Upper lobe of right lung (tissue), 1 donor: Measurements from ENCODE around the gene DHRS13. TPM values are rescaled to one million over a fixed set of nuclear protein-coding genes. Genes with fewer than 3 reads are reported as not detected.

ENCODE experiments used
- ATAC-seq: fragments of 200-7000 bp; cut with Tn5 transposase; one replicate; pipeline ENCODE4 v1.9.1; 2020; ENCODE audit warnings: mild to moderate bottlenecking, moderate library complexity
- DNase-seq: peaks from one replicate; pipeline ENCODE4 v3.0.0-alpha.2; 2020
- H3K27ac ChIP-seq: fragments of 200-600 bp; one replicate; pipeline ENCODE4 v1.8.0; 2022
- H3K27me3 ChIP-seq: fragments of 200-600 bp; one replicate; pipeline ENCODE4 v1.8.0; 2022; ENCODE audit warnings: mild to moderate bottlenecking
- H3K36me3 ChIP-seq: fragments of 200-600 bp; one replicate; pipeline ENCODE4 v1.8.0; 2022
- H3K4me1 ChIP-seq: fragments of 200-600 bp; one replicate; pipeline ENCODE4 v1.8.0; 2022
- H3K4me3 ChIP-seq: fragments of 200-600 bp; one replicate; pipeline ENCODE4 v1.8.0; 2022; ENCODE audit warnings: mild to moderate bottlenecking
- H3K9me3 ChIP-seq: fragments of 200-600 bp; one replicate; pipeline ENCODE4 v1.8.0; 2022
- intact Hi-C: fragments of 100-400 bp; cut with DNase I; formaldehyde crosslinking; loops from one replicate; pipeline ENCODE4 v1.11.0; 2022
- total RNA-seq: library from RNA; stranded (reverse); fragmentation: NEBNext Ultra II Directional; extraction: Animal tissue kit (Norgen Biotek cat#: 25700); gene quantifications from one replicate; pipeline ENCODE4 v1.2.1, GENCODE V29; 2021
- TF ChIP-seq, protein P1 (sequence below): fragments of 200-600 bp; IDR thresholded peaks from one replicate; pipeline ENCODE4 v1.8.0; 2022; ENCODE audit warnings: antibody characterized with exemption
- donor health status: DM: no; HTN: yes; CAD: no; lungs with severe emphysema.

DHRS13 gene
- total RNA-seq, 1 donor from 2014 or later: 12.8 TPM

DNA sequence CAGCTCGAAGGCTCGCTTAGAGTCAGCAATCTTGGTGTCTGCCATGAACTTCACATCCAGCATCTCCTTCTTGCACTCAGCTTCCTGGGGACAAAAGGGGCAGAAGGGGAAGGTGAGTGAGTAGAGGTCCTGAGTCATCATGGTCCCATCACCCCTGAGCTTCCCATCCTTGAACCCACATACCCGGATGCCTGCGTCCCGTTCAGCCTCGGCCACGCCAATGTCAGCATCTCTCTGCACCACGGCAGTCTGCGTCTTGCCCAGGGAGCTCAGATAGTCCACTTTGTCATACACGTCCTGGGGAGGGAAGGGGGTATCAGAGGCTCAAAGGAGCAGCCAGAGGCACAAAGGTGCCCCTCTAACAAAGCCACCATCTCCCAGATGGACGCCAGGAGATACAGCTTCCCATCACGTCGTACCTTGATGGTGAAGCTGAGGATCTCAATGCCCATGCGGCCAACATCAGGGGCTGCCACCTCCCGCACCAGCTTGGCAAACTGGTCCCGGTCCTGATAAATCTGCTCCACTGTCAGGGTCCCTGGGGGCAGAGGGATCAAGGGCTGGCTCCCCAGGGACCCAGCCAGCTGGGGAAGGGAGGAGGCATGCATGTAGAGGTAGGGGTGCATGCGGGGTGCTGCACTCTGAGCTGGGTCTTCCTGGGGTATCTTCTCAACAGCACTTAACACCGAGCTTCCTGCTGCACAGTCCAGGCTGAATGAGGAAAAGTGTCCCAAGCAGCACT is 20.6 kb downstream of the DHRS13 start:
- no peaks in the 10 kb centered on the region for H3K9me3 ChIP-seq
- TF ChIP-seq, protein P1, sequence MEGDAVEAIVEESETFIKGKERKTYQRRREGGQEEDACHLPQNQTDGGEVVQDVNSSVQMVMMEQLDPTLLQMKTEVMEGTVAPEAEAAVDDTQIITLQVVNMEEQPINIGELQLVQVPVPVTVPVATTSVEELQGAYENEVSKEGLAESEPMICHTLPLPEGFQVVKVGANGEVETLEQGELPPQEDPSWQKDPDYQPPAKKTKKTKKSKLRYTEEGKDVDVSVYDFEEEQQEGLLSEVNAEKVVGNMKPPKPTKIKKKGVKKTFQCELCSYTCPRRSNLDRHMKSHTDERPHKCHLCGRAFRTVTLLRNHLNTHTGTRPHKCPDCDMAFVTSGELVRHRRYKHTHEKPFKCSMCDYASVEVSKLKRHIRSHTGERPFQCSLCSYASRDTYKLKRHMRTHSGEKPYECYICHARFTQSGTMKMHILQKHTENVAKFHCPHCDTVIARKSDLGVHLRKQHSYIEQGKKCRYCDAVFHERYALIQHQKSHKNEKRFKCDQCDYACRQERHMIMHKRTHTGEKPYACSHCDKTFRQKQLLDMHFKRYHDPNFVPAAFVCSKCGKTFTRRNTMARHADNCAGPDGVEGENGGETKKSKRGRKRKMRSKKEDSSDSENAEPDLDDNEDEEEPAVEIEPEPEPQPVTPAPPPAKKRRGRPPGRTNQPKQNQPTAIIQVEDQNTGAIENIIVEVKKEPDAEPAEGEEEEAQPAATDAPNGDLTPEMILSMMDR: no peak
- H3K4me3 ChIP-seq: no peak overlapping the region
- DNase-seq (no peak), ATAC-seq (no peak)
- no peaks in the 10 kb centered on the region for H3K4me1 ChIP-seq
- H3K27me3 ChIP-seq: no peaks in the 10 kb centered on the region
- no peak overlapping the region for H3K27ac ChIP-seq
- H3K36me3 ChIP-seq: peaks cover 91% of the 10 kb centered on the region
- intact Hi-C loops: no loop called here

DNA sequence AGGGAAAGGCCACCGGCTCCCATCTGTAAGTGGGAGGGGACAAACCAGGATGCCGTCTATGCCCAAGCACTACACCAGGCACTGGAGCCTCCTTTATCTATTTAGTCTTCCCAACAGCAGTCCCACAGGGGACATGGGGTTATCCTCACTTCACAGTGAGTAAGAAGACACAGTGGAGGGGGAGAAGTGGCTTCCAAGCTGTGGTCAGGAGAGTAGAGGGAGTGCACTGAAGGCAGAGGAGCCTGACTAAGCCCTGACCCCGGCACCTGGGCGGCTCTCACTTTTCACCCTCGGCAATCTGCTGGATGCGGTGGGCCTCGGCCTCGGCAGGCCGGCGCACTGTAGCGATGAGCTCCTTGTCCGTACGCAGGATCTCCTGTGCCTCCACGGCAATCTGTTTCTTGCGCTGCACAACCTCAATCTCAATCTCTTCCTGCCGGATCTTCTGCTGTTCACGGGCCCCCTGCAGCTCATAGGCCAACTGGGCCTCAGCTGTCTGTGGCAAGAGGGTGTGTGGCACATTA is 21.3 kb downstream of the DHRS13 start:
- no peak overlapping the region for H3K27ac ChIP-seq
- no peaks in the 10 kb centered on the region for H3K27me3 ChIP-seq
- H3K4me1 ChIP-seq: no peaks in the 10 kb centered on the region
- no peaks in the 10 kb centered on the region for H3K9me3 ChIP-seq
- no peak overlapping the region for H3K4me3 ChIP-seq
- intact Hi-C loops: no loop called here
- DNase-seq: no peak
- H3K36me3 ChIP-seq: peaks cover 87% of the 10 kb centered on the region
- no peak for ATAC-seq
- TF ChIP-seq, protein P1: no peak

DNA sequence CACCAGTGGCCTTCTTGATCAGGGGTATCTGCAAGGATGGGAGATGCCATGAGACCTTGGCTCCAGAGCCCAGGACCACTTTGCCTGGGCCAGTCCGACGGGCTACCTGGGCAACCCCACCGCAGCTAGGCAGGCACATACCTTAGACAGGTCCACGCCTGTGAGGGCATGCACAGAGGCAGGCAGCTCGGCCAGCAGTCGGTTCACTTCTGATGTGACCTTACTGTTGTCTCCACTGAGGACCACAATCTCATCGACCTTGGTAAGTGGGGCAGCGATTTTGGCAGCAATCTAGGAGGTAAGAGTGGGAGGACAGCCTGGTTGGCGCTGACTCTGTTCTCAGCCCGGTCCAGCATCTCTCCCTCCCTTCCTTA is 22.3 kb downstream of the DHRS13 start:
- no peak overlapping the region for H3K4me3 ChIP-seq
- ATAC-seq: no peak
- no peak overlapping the region for H3K27ac ChIP-seq
- TF ChIP-seq, protein P1: no peak
- no peaks in the 10 kb centered on the region for H3K4me1 ChIP-seq
- no peaks in the 10 kb centered on the region for H3K27me3 ChIP-seq
- H3K9me3 ChIP-seq: no peaks in the 10 kb centered on the region
- intact Hi-C loops: no loop called here
- H3K36me3 ChIP-seq: peaks cover 77% of the 10 kb centered on the region
- DNase-seq: no peak

DNA sequence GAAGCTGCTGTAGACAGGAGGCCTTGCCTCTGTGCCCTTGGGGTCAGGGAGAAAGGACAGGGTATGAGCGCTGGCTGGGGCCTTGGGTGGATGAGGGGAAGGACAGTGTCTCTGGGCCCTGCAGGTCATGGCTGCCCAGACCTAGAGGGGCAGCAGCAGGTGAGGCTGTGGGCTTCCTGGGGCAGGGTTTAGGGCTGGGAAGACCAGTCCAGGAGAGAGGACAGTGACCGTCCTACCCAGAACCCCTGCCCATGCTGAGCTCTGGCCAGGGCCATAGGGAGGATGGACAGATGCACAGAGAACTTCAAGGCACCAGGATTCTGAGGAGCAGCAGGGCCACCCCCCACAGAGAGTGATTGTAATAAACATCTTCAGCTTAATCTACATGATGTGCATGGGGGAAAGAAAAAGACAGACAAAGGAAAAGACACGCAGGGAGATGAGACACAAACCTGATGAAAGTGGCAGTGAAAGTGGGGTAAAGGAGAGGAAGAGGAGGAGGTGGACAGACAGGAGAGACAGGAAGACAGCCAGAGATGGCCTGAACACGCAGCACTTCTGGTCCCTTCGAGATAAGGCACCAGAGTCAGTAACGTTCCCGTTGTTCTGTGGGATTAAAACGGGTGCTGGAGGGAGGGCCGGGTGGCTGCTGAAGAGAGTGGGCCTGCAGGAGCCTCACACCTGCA is 22.9 kb downstream of the DHRS13 start:
- peaks cover 72% of the 10 kb centered on the region for H3K36me3 ChIP-seq
- no peak overlapping the region for H3K4me3 ChIP-seq
- DNase-seq (no peak), ATAC-seq (no peak)
- no peak overlapping the region for H3K27ac ChIP-seq
- H3K9me3 ChIP-seq: no peaks in the 10 kb centered on the region
- intact Hi-C loops: no loop called here
- TF ChIP-seq, protein P1: no peak
- H3K4me1 ChIP-seq: no peaks in the 10 kb centered on the region
- H3K27me3 ChIP-seq: no peaks in the 10 kb centered on the region

DNA sequence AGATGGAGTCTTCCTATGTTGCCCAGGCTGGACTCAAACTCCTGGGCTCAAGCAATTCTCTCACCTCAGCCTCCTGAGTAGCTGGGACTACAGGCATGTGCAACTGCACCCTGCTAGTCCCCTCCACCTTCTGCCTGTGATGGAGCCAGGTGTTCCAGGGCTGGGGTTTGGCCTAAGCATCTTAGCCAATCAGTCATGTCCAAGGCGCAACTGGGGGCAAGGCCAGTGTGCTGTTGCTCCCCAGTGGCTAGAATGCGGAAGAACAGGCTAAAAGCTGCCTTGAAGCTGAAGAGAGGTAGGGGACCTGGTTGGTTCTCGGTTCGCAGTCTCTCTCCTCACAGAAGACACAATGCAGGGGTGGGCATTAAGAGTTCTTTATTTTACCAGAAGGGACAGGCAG is 23.9 kb downstream of the DHRS13 start:
- H3K4me1 ChIP-seq: no peaks in the 10 kb centered on the region
- no peaks in the 10 kb centered on the region for H3K9me3 ChIP-seq
- H3K27ac ChIP-seq: no peak overlapping the region
- ATAC-seq (peak; percentile 48), DNase-seq (no peak)
- TF ChIP-seq, protein P1: peak; percentile 5
- H3K4me3 ChIP-seq: no peak overlapping the region
- intact Hi-C loops: no loop called here
- H3K36me3 ChIP-seq: peaks cover 61% of the 10 kb centered on the region
- H3K27me3 ChIP-seq: no peaks in the 10 kb centered on the region
